Kidney epithelial cell (primary cell): ENCODE measurements around the gene AATK. TPM values are rescaled to one million over a fixed set of nuclear protein-coding genes. Genes with fewer than 3 reads are reported as not detected.

Source experiments
- DNase-seq: peaks from one replicate; pipeline ENCODE4 v3.0.0-alpha.2; 2010; ENCODE audit warnings: low read depth
- H3K27me3 ChIP-seq: 2 replicates; pipeline ENCODE4 v1.6.0; 2011; ENCODE audit warnings: low read length; ENCODE audit not compliant: control insufficient read depth, insufficient read depth
- H3K36me3 ChIP-seq: 2 replicates; pipeline ENCODE4 v1.5.1; 2011; ENCODE audit warnings: low read length; ENCODE audit not compliant: control insufficient read depth, insufficient read depth
- H3K4me3 ChIP-seq: 2 replicates; pipeline ENCODE4 v1.5.1; 2011; ENCODE audit warnings: low read depth, mild to moderate bottlenecking, control low read depth, low read length
- CTCF ChIP-seq: IDR thresholded peaks from 2 replicates; pipeline ENCODE4 v1.5.1; 2011; ENCODE audit warnings: mild to moderate bottlenecking, moderate library complexity, low read length, control low read depth, inconsistent platforms; ENCODE audit not compliant: insufficient read depth, poor library complexity, severe bottlenecking
- total RNA-seq: library from RNA; depleted of rRNA; stranded (reverse); fragments of >200 nt; gene quantifications from 2 replicates; pipeline ENCODE4 v1.2.3, GENCODE V29; 2015

Gene AATK
- total RNA-seq, 1 donor from 2014 or later: 0.33 TPM

GRCh38 chr17:81164371-81165245, 1.4 kb downstream of the AATK start:
- no peak for DNase-seq
- TF ChIP-seq CTCF: no peak
- peaks cover 54% of the 10 kb centered on the region for H3K27me3 ChIP-seq
- no peaks in the 10 kb centered on the region for H3K36me3 ChIP-seq
- no peak overlapping the region for H3K4me3 ChIP-seq

GRCh38 chr17:81163703-81164370, 2.2 kb downstream of the AATK start:
- H3K4me3 ChIP-seq: no peak overlapping the region
- H3K36me3 ChIP-seq: no peaks in the 10 kb centered on the region
- TF ChIP-seq CTCF: no peak
- DNase-seq: no peak
- peaks cover 58% of the 10 kb centered on the region for H3K27me3 ChIP-seq

- H3K36me3 ChIP-seq: no peaks in the 10 kb centered on the region
- no peak for TF ChIP-seq CTCF
- H3K4me3 ChIP-seq: no peak overlapping the region
- H3K27me3 ChIP-seq: peaks cover 64% of the 10 kb centered on the region
- no peak for DNase-seq
These were observed 2.8 kb downstream of the AATK start for GRCh38 chr17:81163051-81163695.

- TF ChIP-seq CTCF: no peak
- no peak for DNase-seq
- Histone ChIP-seq H3K36me3 (no peaks in the 10 kb centered on the region), H3K27me3 (peaks cover 65% of the 10 kb centered on the region), H3K4me3 (no peak overlapping the region)
These were observed 3.5 kb downstream of the AATK start for GRCh38 chr17:81162491-81162890.

- peaks cover 61% of the 10 kb centered on the region for H3K27me3 ChIP-seq
- H3K4me3 ChIP-seq: no peak overlapping the region
- no peak for TF ChIP-seq CTCF
- no peak for DNase-seq
- H3K36me3 ChIP-seq: no peaks in the 10 kb centered on the region
These were observed 4.0 kb downstream of the AATK start for GRCh38 chr17:81161972-81162371.
